A673 (cell line): ENCODE data around the gene SFXN2.

Experiments used
- CTCF ChIP-seq: fragments of 300-800, 200-600 bp; sonication (generic); conservative IDR thresholded peaks from 2 replicates; pipeline ENCODE4 v1.5.1; 2017; ENCODE audit warnings: low read depth, mild to moderate bottlenecking, antibody characterized with exemption, low read length, moderate library complexity, mixed read lengths
- EZH2 ChIP-seq: fragments of 200-600 bp; sonication (generic); IDR thresholded peaks from 2 replicates; pipeline ENCODE4 v1.6.1; 2017; ENCODE audit warnings: borderline replicate concordance, low read depth, mild to moderate bottlenecking, mixed read lengths, antibody characterized with exemption, low read length; ENCODE audit not compliant: poor library complexity, severe bottlenecking

GRCh38 chr10:102704915-102705314 lies 9.5 kb upstream of the SFXN2 start:
- TF ChIP-seq CTCF (no peak), EZH2 (no peak)
